ENCODE data around the gene SLC32A1.

Gene SLC32A1

DNA sequence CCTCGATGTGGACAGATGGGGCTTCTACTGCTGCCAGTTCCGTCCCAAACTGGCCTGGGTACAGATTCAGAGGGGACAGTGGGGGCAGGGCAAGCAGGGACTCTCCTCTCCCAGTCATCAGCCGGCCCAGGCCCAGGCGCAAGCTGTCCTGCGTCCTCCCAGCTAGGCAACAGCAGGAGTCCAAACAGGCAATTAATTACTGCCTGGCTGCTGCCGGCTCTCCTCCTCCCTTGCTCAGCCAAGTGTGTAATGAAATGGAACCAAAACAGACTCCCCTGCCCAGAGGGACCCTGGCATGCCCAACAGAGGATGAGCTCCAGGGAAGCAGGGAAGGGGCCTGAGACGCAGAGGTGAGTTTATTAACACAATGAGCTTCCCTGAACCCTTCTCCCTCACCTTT lies 17.8 kb upstream of the SLC32A1 start:
- TF ChIP-seq, protein P1, sequence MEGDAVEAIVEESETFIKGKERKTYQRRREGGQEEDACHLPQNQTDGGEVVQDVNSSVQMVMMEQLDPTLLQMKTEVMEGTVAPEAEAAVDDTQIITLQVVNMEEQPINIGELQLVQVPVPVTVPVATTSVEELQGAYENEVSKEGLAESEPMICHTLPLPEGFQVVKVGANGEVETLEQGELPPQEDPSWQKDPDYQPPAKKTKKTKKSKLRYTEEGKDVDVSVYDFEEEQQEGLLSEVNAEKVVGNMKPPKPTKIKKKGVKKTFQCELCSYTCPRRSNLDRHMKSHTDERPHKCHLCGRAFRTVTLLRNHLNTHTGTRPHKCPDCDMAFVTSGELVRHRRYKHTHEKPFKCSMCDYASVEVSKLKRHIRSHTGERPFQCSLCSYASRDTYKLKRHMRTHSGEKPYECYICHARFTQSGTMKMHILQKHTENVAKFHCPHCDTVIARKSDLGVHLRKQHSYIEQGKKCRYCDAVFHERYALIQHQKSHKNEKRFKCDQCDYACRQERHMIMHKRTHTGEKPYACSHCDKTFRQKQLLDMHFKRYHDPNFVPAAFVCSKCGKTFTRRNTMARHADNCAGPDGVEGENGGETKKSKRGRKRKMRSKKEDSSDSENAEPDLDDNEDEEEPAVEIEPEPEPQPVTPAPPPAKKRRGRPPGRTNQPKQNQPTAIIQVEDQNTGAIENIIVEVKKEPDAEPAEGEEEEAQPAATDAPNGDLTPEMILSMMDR (IDR thresholded peaks at IDR 0.05; ENCODE audit: insufficient read depth, low read depth, low read length, missing control alignments), result no peak
- no peak for DNase-seq (ENCODE audit: low read depth)

DNA sequence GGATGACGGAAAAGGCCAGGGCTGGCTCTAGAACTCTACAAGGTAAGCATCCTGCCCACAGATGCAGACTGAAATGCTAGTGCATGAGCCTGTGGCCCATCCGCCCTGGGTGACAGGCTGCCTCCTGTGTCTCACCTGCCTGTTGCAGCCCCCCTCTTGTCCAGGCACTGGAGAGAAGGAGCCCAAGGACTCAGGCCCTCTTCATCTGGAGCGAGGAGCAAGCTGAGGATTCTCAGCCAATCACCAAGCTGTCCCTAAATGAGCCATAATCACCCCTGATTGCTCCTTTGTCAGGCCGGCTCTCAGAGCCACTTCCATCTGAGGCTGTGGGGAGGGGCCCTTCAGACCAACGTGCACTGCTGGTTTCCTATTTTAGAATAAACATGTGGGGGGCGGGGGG lies 10.0 kb upstream of the SLC32A1 start:
- no peak for DNase-seq (ENCODE audit: low read depth)
- TF ChIP-seq, protein P1 (IDR thresholded peaks at IDR 0.05; ENCODE audit: insufficient read depth, low read depth, low read length, missing control alignments), result no peak
- no peak overlapping the region for H3K4me3 ChIP-seq (ENCODE audit: low read length)

More for the DNA sequence above, 17.8 kb upstream of the SLC32A1 start:
- no peak overlapping the region for H3K4me3 ChIP-seq (ENCODE audit: low read length)

DNA sequence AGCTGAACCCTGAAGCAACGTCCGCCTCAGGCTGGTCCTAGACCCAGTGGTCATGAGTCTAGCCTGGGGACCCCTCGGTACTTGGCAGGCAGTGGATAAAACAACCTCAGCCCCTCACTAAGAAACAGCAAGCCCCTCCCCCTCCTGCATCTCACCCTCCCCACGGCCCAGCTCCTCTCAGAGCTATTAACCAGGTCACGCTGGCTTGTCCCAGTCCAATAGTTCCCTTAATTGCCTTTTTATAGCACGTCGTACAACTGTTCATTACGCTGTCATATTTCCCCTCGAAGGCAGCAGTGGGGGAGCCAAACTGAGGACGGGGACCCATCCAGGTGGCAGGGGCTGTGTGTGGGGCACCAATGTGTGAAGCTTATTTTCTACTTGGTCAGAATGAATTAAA lies 8.6 kb upstream of the SLC32A1 start:
- no peak overlapping the region for H3K4me3 ChIP-seq (ENCODE audit: low read length)

DNA sequence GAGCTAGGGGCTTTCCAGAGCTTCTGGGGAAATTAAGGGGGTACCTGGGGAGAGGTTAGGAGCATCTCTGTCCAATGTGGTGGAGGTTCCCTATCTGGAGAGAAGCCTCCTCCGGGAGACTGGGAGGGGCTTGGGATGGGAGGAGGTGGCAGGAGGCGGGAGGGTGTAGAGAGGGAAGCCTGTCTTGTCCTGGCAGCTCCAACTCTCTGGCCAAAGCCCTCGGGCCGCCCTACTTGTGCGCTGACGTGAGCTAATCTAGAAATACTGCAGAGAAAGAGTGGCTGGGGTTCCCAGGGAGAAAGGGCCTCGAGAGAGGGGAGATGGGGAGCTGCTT lies 1.6 kb upstream of the SLC32A1 start:
- TF ChIP-seq, protein P1 (IDR thresholded peaks at IDR 0.05; ENCODE audit: insufficient read depth, low read depth, low read length, missing control alignments), result no peak

More for the DNA sequence above, 8.6 kb upstream of the SLC32A1 start:
- TF ChIP-seq, protein P1 (IDR thresholded peaks at IDR 0.05; ENCODE audit: insufficient read depth, low read depth, low read length, missing control alignments), result no peak
- DNase-seq (ENCODE audit: low read depth), result no peak

DNA sequence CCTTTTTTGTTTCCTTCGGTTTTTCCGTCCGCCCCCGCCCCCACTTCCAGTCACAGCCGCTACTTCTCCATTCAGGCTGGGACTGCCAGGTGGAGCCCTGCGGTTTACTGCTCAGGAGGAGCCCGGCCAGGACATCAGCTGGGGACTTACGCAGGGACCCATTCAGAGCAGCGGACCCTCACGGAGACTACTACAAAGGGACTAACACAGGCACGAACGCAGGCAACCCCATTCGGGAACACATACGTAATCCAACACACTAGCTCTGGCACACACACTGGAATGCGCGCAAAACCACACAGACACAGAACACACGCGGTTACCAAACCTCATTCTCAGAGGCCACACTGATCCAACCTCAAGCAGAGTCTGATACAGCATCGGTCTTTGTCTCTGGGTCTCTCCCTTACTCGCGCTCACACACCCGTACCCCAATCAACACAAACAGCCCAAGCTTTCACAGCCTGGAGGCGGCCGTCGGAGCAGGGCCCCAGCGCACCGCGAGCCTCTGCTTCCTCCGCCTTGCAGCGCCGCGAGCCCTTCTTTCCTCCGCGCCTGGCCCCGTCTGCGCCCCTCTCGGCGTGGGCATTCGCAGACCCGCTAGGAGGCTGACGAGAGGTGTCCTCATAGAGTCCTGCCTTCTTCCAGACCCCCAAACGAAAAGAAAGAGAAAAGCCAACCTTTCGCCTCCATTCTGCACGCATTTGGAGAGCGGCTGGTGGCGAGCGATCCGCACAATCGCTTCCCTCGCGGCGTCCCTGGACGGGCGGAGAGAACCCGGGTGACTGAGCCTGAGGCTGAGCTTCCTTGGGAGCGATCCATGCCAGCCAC lies 1.1 kb upstream of the SLC32A1 start:
- no peak overlapping the region for H3K4me3 ChIP-seq (ENCODE audit: low read length)
- TF ChIP-seq, protein P1 (IDR thresholded peaks at IDR 0.05; ENCODE audit: insufficient read depth, low read depth, low read length, missing control alignments), result no peak
- no peak for DNase-seq (ENCODE audit: low read depth)

More for the DNA sequence above, 1.6 kb upstream of the SLC32A1 start:
- no peak overlapping the region for H3K4me3 ChIP-seq (ENCODE audit: low read length)
- no peak for DNase-seq (ENCODE audit: low read depth)

DNA sequence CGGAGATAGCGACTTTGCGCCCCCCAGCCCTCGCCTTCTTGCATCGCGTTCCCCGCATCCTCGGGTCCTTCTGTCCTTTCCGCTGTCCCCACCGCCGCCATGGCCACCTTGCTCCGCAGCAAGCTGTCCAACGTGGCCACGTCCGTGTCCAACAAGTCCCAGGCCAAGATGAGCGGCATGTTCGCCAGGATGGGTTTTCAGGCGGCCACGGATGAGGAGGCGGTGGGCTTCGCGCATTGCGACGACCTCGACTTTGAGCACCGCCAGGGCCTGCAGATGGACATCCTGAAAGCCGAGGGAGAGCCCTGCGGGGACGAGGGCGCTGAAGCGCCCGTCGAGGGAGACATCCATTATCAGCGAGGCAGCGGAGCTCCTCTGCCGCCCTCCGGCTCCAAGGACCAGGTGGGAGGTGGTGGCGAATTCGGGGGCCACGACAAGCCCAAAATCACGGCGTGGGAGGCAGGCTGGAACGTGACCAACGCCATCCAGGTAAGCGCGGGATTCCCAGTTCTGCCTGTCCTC lies 401 bp downstream of the SLC32A1 start:
- H3K4me3 ChIP-seq (ENCODE audit: low read length), result no peak overlapping the region
- TF ChIP-seq, protein P1 (IDR thresholded peaks at IDR 0.05; ENCODE audit: insufficient read depth, low read depth, low read length, missing control alignments), result no peak
- DNase-seq (ENCODE audit: low read depth), result no peak
